Panc1 (cell line): Measurements from ENCODE around the gene C6orf132. TPM values are rescaled to one million over a fixed set of nuclear protein-coding genes. Genes with fewer than 3 reads are reported as not detected.

Experiments used
- ATAC-seq: fragments of 200-7000 bp; cut with Tn5 transposase; 2 replicates; pipeline ENCODE4 v1.9.1; 2020; ENCODE audit warnings: mild to moderate bottlenecking, moderate library complexity
- BruUV-seq: library from RNA; stranded (reverse); fragments of 400-500 nt; replicated peaks from 2 replicates; lab custom pipeline; 2021; lab: Mats Ljungman, UMichigan
- CTCF ChIA-PET: fragments of 300-600 bp; sonication (Branson Sonifier 250); formaldehyde crosslinking; loops from one replicate; lab custom pipeline; 2022; ENCODE audit warnings: antibody characterized with exemption; lab: Charles Lee
- POLR2A ChIA-PET: fragments of 300-600 bp; sonication (Branson Sonifier 250); formaldehyde crosslinking; loops from one replicate; lab custom pipeline; 2022; ENCODE audit warnings: antibody characterized with exemption; lab: Charles Lee
- DNase-seq: peaks from one replicate; pipeline ENCODE4 v3.0.0-alpha.2; 2010; ENCODE audit warnings: low read depth, low spot score
- H3K27ac ChIP-seq: 2 replicates; pipeline ENCODE4 v1.5.1; 2011; ENCODE audit warnings: mild to moderate bottlenecking, low read length, inconsistent platforms
- H3K27me3 ChIP-seq: fragments of 200-500 bp; sonication (Bioruptor generic); 2 replicates; pipeline ENCODE4 v1.6.0; 2014; ENCODE audit warnings: low read length, inconsistent platforms; ENCODE audit not compliant: control insufficient read depth, insufficient read depth
- H3K36me3 ChIP-seq: fragments of 200-500 bp; sonication (Bioruptor generic); 2 replicates; pipeline ENCODE4 v1.5.1; 2014; ENCODE audit warnings: inconsistent platforms, mild to moderate bottlenecking, low read length, moderate library complexity; ENCODE audit not compliant: control insufficient read depth, insufficient read depth
- H3K4me1 ChIP-seq: 2 replicates; pipeline ENCODE4 v1.5.1; 2011; ENCODE audit warnings: inconsistent platforms, mild to moderate bottlenecking, low read length, moderate library complexity; ENCODE audit not compliant: control insufficient read depth, insufficient read depth
- H3K4me3 ChIP-seq, 2 experiments: 2 replicates each; pipeline ENCODE4 v1.5.1; 2011 to 2012; ENCODE audit warnings: low read depth in 2 of 2, low read length in 2 of 2, mild to moderate bottlenecking in 2 of 2, inconsistent platforms in 1 of 2, moderate library complexity in 1 of 2
- H3K9me3 ChIP-seq: fragments of 200-500 bp; sonication (Bioruptor generic); 2 replicates; pipeline ENCODE4 v1.5.1; 2014; ENCODE audit warnings: low read depth, mild to moderate bottlenecking, inconsistent platforms, low read length, moderate library complexity; ENCODE audit not compliant: control insufficient read depth, insufficient read depth
- POLR2AphosphoS5 ChIP-seq: IDR thresholded peaks from 2 replicates; pipeline ENCODE4 v1.6.1; 2012; ENCODE audit warnings: mild to moderate bottlenecking, low read depth, low read length, moderate library complexity
- SIN3A ChIP-seq: IDR thresholded peaks from 2 replicates; pipeline ENCODE4 v1.6.1; 2012; ENCODE audit warnings: low read depth, mild to moderate bottlenecking, low read length, moderate library complexity, borderline replicate concordance; ENCODE audit not compliant: insufficient read depth
- TCF7L2 ChIP-seq: IDR thresholded peaks from 2 replicates; pipeline ENCODE4 v1.6.1; 2011; ENCODE audit warnings: mild to moderate bottlenecking, low read depth, low read length, inconsistent platforms
- in situ Hi-C: cut with HindIII; loops from 2 replicates; pipeline ENCODE4 v1.10.0; 2016; ENCODE audit warnings: low sequenced_read_pairs, low pct_unique_long_range_greater_than_20kb
- intact Hi-C: fragments of 100-400 bp; cut with micrococcal nuclease; formaldehyde crosslinking; loops from one replicate; pipeline ENCODE4 v1.10.0; 2022; ENCODE audit not compliant: unreplicated experiment
- total RNA-seq: library from RNA; stranded (reverse); gene quantifications from one replicate; pipeline ENCODE4 v1.2.1, GENCODE V29; 2021; ENCODE audit not compliant: unreplicated experiment
- TF ChIP-seq, protein P1 (sequence below): fragments of 450-650 bp; IDR thresholded peaks from 2 replicates; pipeline ENCODE4 v1.5.1; 2017; ENCODE audit warnings: mild to moderate bottlenecking
- TF ChIP-seq, protein P2 (sequence below), 2 experiments: IDR thresholded peaks; 2 replicates each; pipeline ENCODE4 v1.6.1; 2011 to 2012; ENCODE audit warnings: low read depth in 2 of 2, control low read depth in 1 of 2, low read length in 1 of 2, mild to moderate bottlenecking in 1 of 2, moderate library complexity in 1 of 2; ENCODE audit not compliant: insufficient read depth in 1 of 2

The C6orf132 gene
- total RNA-seq, 1 experiment from 2014 or later = 12.9 TPM

DNA sequence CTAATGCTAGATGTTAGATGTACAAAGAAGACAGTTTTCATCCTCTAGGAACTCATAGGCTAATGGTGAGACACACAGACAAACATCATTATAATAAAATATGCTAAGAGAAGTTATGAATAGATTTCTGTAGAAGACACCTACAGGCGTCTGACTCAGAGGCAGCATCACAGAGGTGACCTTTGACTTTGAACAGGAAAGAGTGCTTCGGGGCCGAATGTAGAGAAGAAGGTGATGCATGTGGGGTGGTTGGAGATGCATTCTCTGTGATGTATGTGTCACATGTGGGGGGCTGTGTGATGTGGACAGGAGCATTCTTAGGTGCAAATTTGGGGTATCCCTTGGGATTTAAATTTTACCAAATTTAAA lies 37.5 kb upstream of the C6orf132 start:
- no TSS peak for BruUV-seq
- in situ Hi-C loops = no loop called here
- ATAC-seq (no peak), DNase-seq (no peak)
- intact Hi-C loops = no loop called here
- Histone ChIP-seq H3K27me3 (no peaks in the 10 kb centered on the region), H3K4me3 (no peak overlapping the region), H3K36me3 (no peaks in the 10 kb centered on the region), H3K27ac (no peak overlapping the region), H3K9me3 (no peaks in the 10 kb centered on the region), H3K4me1 (no peaks in the 10 kb centered on the region)
- ChIA-PET POLR2A (no interaction called here), CTCF (no interaction called here)
- TF ChIP-seq, protein P1, sequence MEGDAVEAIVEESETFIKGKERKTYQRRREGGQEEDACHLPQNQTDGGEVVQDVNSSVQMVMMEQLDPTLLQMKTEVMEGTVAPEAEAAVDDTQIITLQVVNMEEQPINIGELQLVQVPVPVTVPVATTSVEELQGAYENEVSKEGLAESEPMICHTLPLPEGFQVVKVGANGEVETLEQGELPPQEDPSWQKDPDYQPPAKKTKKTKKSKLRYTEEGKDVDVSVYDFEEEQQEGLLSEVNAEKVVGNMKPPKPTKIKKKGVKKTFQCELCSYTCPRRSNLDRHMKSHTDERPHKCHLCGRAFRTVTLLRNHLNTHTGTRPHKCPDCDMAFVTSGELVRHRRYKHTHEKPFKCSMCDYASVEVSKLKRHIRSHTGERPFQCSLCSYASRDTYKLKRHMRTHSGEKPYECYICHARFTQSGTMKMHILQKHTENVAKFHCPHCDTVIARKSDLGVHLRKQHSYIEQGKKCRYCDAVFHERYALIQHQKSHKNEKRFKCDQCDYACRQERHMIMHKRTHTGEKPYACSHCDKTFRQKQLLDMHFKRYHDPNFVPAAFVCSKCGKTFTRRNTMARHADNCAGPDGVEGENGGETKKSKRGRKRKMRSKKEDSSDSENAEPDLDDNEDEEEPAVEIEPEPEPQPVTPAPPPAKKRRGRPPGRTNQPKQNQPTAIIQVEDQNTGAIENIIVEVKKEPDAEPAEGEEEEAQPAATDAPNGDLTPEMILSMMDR = no peak
- TF ChIP-seq POLR2AphosphoS5 (no peak), TCF7L2 (no peak), SIN3A (no peak)
- TF ChIP-seq, protein P2, sequence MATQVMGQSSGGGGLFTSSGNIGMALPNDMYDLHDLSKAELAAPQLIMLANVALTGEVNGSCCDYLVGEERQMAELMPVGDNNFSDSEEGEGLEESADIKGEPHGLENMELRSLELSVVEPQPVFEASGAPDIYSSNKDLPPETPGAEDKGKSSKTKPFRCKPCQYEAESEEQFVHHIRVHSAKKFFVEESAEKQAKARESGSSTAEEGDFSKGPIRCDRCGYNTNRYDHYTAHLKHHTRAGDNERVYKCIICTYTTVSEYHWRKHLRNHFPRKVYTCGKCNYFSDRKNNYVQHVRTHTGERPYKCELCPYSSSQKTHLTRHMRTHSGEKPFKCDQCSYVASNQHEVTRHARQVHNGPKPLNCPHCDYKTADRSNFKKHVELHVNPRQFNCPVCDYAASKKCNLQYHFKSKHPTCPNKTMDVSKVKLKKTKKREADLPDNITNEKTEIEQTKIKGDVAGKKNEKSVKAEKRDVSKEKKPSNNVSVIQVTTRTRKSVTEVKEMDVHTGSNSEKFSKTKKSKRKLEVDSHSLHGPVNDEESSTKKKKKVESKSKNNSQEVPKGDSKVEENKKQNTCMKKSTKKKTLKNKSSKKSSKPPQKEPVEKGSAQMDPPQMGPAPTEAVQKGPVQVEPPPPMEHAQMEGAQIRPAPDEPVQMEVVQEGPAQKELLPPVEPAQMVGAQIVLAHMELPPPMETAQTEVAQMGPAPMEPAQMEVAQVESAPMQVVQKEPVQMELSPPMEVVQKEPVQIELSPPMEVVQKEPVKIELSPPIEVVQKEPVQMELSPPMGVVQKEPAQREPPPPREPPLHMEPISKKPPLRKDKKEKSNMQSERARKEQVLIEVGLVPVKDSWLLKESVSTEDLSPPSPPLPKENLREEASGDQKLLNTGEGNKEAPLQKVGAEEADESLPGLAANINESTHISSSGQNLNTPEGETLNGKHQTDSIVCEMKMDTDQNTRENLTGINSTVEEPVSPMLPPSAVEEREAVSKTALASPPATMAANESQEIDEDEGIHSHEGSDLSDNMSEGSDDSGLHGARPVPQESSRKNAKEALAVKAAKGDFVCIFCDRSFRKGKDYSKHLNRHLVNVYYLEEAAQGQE (IDR thresholded peaks at IDR 0.05; ENCODE audit: insufficient read depth in 1 of 2, low read depth in 2 of 2, low read length in 1 of 2) = no peak

DNA sequence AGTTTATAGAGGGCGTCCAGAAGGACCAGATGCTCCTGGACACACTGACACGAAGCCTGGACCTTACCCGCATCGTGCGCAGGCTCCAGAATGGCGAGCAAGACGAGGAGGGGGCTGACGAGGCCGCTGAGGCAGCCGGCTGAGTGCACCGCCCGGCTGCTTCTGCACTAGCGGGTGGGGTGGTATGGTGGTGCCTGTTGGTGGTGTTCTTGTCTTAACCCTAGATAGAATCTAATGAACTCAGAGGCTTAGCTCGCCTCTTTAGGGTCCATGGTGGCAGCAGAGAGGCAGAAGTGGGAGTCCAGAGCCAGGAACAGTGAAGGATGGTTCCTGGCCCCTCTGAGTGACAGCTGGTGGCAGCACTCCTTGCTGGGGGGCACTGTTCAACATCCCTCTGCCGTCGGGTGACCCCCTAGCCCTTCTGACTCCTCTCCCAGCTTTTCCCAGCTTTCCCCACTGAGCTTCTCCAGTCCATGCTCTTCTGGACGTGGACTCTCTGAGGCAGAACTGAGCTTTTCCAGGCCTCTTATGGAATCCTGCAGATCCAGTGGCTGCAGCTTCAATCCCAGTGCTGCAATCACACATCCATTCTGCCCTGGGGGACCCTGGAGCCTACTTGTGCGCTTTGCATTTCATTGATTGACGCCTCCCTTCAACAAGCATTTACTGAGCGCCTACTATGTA lies 37.0 kb upstream of the C6orf132 start:
- TF ChIP-seq, protein P2 (IDR thresholded peaks at IDR 0.05; ENCODE audit: insufficient read depth in 1 of 2, low read depth in 2 of 2, low read length in 1 of 2) = no peak
- TF ChIP-seq POLR2AphosphoS5 (no peak), SIN3A (no peak), TCF7L2 (no peak)
- TF ChIP-seq, protein P1 = no peak
- no peak for DNase-seq
- CTCF ChIA-PET = no interaction called here
- H3K9me3 ChIP-seq = no peaks in the 10 kb centered on the region
- no peak overlapping the region for H3K27ac ChIP-seq
- no peaks in the 10 kb centered on the region for H3K4me1 ChIP-seq
- POLR2A ChIA-PET = interaction anchor here (0.6 kb wide), 1 partner anchor 9 kb away, joined by 3 read pairs; no protein-coding TSS in a partner anchor
- H3K4me3 ChIP-seq = no peak overlapping the region
- intact Hi-C loops = no loop called here
- H3K27me3 ChIP-seq = no peaks in the 10 kb centered on the region
- in situ Hi-C loops = no loop called here
- ATAC-seq = peak; percentile 57
- H3K36me3 ChIP-seq = no peaks in the 10 kb centered on the region
- no TSS peak for BruUV-seq
